Heart left ventricle (tissue), 16 donors: ENCODE results near the gene UVRAG. TPM values are rescaled to one million over a fixed set of nuclear protein-coding genes. Genes with fewer than 3 reads are reported as not detected.

Experiments used
- ATAC-seq, 4 donors: fragments of 200-7000 bp; cut with Tn5 transposase; one replicate each; pipeline ENCODE4 v1.9.1; 2020 to 2022; ENCODE audit warnings: moderate library complexity in 4 of 4, mild to moderate bottlenecking in 3 of 4, moderate number of reproducible peaks in 1 of 4
- DNase-seq, 5 donors: peaks; one replicate each; pipeline ENCODE4 v3.0.0-alpha.2; 2020
- H3K27ac ChIP-seq, 12 donors: fragments of 200-600 bp; sonication (generic) in 4 of 12; one replicate each; pipeline versions ENCODE4 v1.5.0 to v1.8.0; 2016 to 2022; ENCODE audit warnings: mild to moderate bottlenecking in 2 of 12
- H3K27me3 ChIP-seq, 9 donors: fragments of 200-600 bp; sonication (generic) in 2 of 9; one replicate each; pipeline versions ENCODE4 v1.5.1 to v1.8.0; 2016 to 2022; ENCODE audit warnings: mild to moderate bottlenecking in 3 of 9
- H3K36me3 ChIP-seq, 9 donors: fragments of 200-600 bp; sonication (generic) in 2 of 9; one replicate each; pipeline versions ENCODE4 v1.5.0 to v1.8.0; 2018 to 2022; ENCODE audit warnings: mild to moderate bottlenecking in 2 of 9
- H3K4me1 ChIP-seq, 12 donors: fragments of 200-600 bp; sonication (generic) in 4 of 12; one replicate each; pipeline versions ENCODE4 v1.5.0 to v1.8.0; 2016 to 2022; ENCODE audit warnings: mild to moderate bottlenecking in 3 of 12
- H3K4me3 ChIP-seq, 12 donors: fragments of 200-600 bp; sonication (generic) in 4 of 12; one replicate each; pipeline versions ENCODE4 v1.5.0 to v1.8.0; 2017 to 2022; ENCODE audit warnings: mild to moderate bottlenecking in 9 of 12, moderate library complexity in 4 of 12
- H3K9me3 ChIP-seq, 12 donors: fragments of 200-600 bp; sonication (generic) in 4 of 12; one replicate each; pipeline versions ENCODE4 v1.5.0 to v1.8.0; 2016 to 2022; ENCODE audit warnings: mild to moderate bottlenecking in 1 of 12
- CTCF ChIP-seq, 12 donors: fragments of 200-600 bp; sonication (generic) in 4 of 12; IDR thresholded peaks; one replicate each; pipeline versions ENCODE4 v1.5.0 to v1.8.0; 2018 to 2022; ENCODE audit warnings: antibody characterized with exemption in 12 of 12, mild to moderate bottlenecking in 5 of 12
- POLR2A ChIP-seq, 2 donors: fragments of 450-650 bp; IDR thresholded peaks; one replicate each; pipeline ENCODE4 v1.6.1; 2017; ENCODE audit warnings: antibody characterized with exemption in 2 of 2, mild to moderate bottlenecking in 2 of 2, moderate library complexity in 2 of 2
- WGBS, 4 donors: extraction: QIAGEN DNeasy Blood & Tissue Kit in 2 of 4; methylation state at CpG; one replicate each; pipeline versions ENCODE4 v1.1.5 to v1.1.7; 2013 to 2018; 5-methylcytosine and 5-hydroxymethylcytosine counted together
- intact Hi-C, 10 donors: fragments of 100-400 bp; cut with DNase I; formaldehyde crosslinking; loops; one replicate each; pipeline versions ENCODE4 v1.11.1 to v1.14.2; 2022
- polyA plus RNA-seq, 2 donors: library from polyadenylated mRNA; stranded (reverse); fragments of 200-250 nt; gene quantifications; one replicate each; pipeline ENCODE4 v1.2.3, GENCODE V29; 2013
- total RNA-seq, 9 donors: library from RNA; depleted of rRNA in 2 of 9; stranded (reverse); fragments of >200 nt in 2 of 9; fragmentation: NEBNext Ultra II Directional in 3 of 9; extraction: Animal tissue kit (Norgen Biotek cat#: 25700) in 3 of 9; gene quantifications; one replicate each; pipeline versions ENCODE4 v1.1.0 to v1.2.4, GENCODE V29; 2016 to 2023
- donor health status: ischemic (EF 13 %, LVEDD 7.1; RV severe dilation, severe dysfunction).
- donor health status: healthy with polysubstance abuse.
- donor health status: DM: no; HTN: yes; CAD: no.
- donor health status: DM: no; HTN: no; CAD: no.
- donor health status: ischemic (EF 25% LVEDD 6.9; RV normal size, moderate dysfunction).
- donor health status: ischemic (EF 25% LVEDD 5.7; RV mildly dilated, moderate dysfunction).
- donor health status: healthy.
- donor health status: DM: yes; HTN: yes; CAD: no.
- donor health status: ischemic (EF 35%, LVEDD 5.7; RV mildly dilated, moderate dysfunction).
- donor health status: nonischemic (EF 11% LVEDD 7.7; RV severe dilation, severe dysfunction).
- donor health status: DM: yes; HTN: yes; CAD: no.
- donor health status: PGD.
- donor health status: ischemic (EF 29% LVEDD 5.4; RV normal size, mild dysfunction).
- donor health status: nonischemic (EF 23%, LVEDD 6.1; RV moderate dilation, normal function).

The UVRAG gene
- total and polyA plus RNA-seq, 11 donors, result 4.5 to 22.6 (median 15.0) TPM

- DNase-seq (no peak), ATAC-seq (no peak)
- Histone ChIP-seq H3K36me3 (no peaks in the 10 kb centered on the region), H3K9me3 (no peaks in the 10 kb centered on the region), H3K4me1 (peaks cover 0 to 21% (median 13%) of the 10 kb centered on the region in 12 donors), H3K4me3 (no peak overlapping the region), H3K27ac (no peak overlapping the region), H3K27me3 (no peaks in the 10 kb centered on the region)
- intact Hi-C loops, result no loop called here
- 94 to 100% (median 97%) methylated on average over 1 of the region's 1 CpG for WGBS, 4 donors
- no peak for TF ChIP-seq POLR2A (IDR thresholded peaks at IDR 0.05)
- no peak for TF ChIP-seq CTCF (IDR thresholded peaks at IDR 0.05)
Observed at GRCh38 chr11:76105637-76106036, 290.6 kb downstream of the UVRAG start.

GRCh38 chr11:76107971-76108370 lies 293.0 kb downstream of the UVRAG start:
- 48 to 70% (median 66%) methylated on average over 3 of the region's 3 CpGs for WGBS, 4 donors

GRCh38 chr11:76114238-76114637 lies 299.2 kb downstream of the UVRAG start:
- TF ChIP-seq POLR2A (IDR thresholded peaks at IDR 0.05), result no peak
- TF ChIP-seq CTCF (IDR thresholded peaks at IDR 0.05), result no peak
- no peak for DNase-seq
- H3K27ac ChIP-seq, result no peak overlapping the region
- H3K4me3 ChIP-seq, result no peak overlapping the region
- no peaks in the 10 kb centered on the region for H3K27me3 ChIP-seq
- peaks cover 0 to 18% (median 0%) of the 10 kb centered on the region in 9 donors for H3K36me3 ChIP-seq
- peaks cover 0 to 5% (median 0%) of the 10 kb centered on the region in 12 donors for H3K9me3 ChIP-seq
- 89 to 90% (median 90%) methylated on average over 2 of the region's 2 CpGs for WGBS, 4 donors
- no peak for ATAC-seq
- H3K4me1 ChIP-seq, result peaks cover 0 to 22% (median 6%) of the 10 kb centered on the region in 12 donors
- intact Hi-C loops, result no loop called here

More at GRCh38 chr11:76107971-76108370, 293.0 kb downstream of the UVRAG start:
- H3K36me3 ChIP-seq, result no peaks in the 10 kb centered on the region
- no peak overlapping the region for H3K4me3 ChIP-seq
- intact Hi-C loops, result no loop called here
- DNase-seq (no peak), ATAC-seq (no peak)
- TF ChIP-seq POLR2A (IDR thresholded peaks at IDR 0.05) (no peak), CTCF (IDR thresholded peaks at IDR 0.05) (no peak)
- H3K27ac ChIP-seq, result no peak overlapping the region
- peaks cover 0 to 5% (median 0%) of the 10 kb centered on the region in 12 donors for H3K9me3 ChIP-seq
- H3K27me3 ChIP-seq, result no peaks in the 10 kb centered on the region
- H3K4me1 ChIP-seq, result peaks cover 0 to 10% (median 4%) of the 10 kb centered on the region in 12 donors

GRCh38 chr11:76115555-76115954 lies 300.5 kb downstream of the UVRAG start:
- 60 to 76% (median 74%) methylated on average over 3 of the region's 3 CpGs for WGBS, 4 donors
- DNase-seq, result no peak
- H3K27me3 ChIP-seq, result no peaks in the 10 kb centered on the region

More at GRCh38 chr11:76115555-76115954, 300.5 kb downstream of the UVRAG start:
- Histone ChIP-seq H3K4me1 (peaks cover 6 to 35% (median 19%) of the 10 kb centered on the region in 12 donors), H3K9me3 (peaks cover 0 to 5% (median 0%) of the 10 kb centered on the region in 12 donors), H3K36me3 (peaks cover 0 to 18% (median 0%) of the 10 kb centered on the region in 9 donors), H3K4me3 (no peak overlapping the region), H3K27ac (no peak overlapping the region)
- intact Hi-C loops, result no loop called here
- no peak for TF ChIP-seq CTCF (IDR thresholded peaks at IDR 0.05)
- no peak for TF ChIP-seq POLR2A (IDR thresholded peaks at IDR 0.05)
- ATAC-seq, result no peak
